Measurements from ENCODE around the gene IMPACT. TPM values are rescaled to one million over a fixed set of nuclear protein-coding genes. Genes with fewer than 3 reads are reported as not detected.

The IMPACT gene
- total RNA-seq, 1 donor from 2014 or later, result 8.8 TPM

DNA sequence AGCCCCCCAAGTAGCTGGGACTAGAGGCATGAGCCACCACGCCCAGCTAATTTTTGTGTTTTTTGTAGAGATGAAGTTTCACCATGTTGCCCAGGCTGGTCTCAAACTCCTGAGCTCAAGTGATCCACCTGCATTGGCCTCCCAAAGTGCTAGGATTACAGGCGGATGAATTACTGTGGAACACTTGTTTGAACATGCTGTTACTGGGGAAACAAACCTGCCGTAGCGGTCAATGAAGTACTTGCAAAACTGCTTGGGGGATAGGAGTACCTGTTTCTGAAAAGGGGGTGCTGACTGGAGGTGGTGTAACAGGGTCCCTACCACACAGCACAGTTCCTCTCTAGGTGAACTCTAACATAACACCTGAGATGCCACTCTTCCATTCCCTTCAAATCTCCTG is 5.9 kb upstream of the IMPACT start:
- intact Hi-C loops (cut with micrococcal nuclease), result no loop called here

GRCh38 chr18:24421831-24422230 is 4.6 kb upstream of the IMPACT start:
- intact Hi-C loops (cut with micrococcal nuclease), result no loop called here

- intact Hi-C loops (cut with micrococcal nuclease), result no loop called here
Observed at GRCh38 chr18:24426073-24426397, 435 bp upstream of the IMPACT start.

DNA sequence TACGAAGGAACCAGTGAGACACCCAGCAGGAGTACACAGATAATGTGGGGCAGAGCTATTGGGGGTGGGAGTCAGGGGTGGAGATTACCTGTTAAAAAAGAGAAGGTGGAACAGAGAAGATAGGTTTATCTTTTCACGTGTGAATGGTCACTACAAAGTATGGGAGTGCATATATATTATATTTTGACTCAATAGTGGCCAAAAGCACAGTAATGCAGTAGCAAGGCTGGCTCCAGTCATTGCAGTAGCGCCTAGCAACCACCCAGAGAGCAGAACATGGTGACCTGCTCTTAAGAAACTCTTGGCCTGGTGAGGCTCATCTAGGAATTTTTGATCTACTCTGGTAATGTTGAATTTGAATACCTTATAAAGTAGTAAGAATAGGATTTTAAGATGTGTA is 1.0 kb downstream of the IMPACT start:
- intact Hi-C loops (cut with micrococcal nuclease), result no loop called here

- intact Hi-C loops (cut with micrococcal nuclease), result no loop called here
Observed at GRCh38 chr18:24428709-24429108, 2.2 kb downstream of the IMPACT start.

DNA sequence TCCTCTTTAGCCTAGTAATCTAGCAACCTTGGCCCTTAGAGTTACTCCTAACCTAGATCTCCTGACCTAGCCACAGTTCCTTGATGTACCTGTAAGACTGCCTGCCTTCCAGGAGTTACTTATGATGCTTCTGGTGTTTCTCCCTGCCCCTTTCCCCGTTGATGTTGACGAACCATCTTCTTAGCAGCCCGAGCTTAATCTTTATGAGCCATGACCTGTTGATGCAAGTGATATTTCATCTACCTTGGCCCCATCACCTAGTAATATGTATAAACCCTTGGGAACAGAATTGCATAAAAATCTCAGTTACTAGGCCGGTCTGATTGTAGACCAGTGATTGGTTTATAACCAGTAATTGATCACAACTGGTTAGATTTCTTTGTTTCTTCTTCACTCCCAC is 2.7 kb downstream of the IMPACT start:
- intact Hi-C loops (cut with micrococcal nuclease), result no loop called here

DNA sequence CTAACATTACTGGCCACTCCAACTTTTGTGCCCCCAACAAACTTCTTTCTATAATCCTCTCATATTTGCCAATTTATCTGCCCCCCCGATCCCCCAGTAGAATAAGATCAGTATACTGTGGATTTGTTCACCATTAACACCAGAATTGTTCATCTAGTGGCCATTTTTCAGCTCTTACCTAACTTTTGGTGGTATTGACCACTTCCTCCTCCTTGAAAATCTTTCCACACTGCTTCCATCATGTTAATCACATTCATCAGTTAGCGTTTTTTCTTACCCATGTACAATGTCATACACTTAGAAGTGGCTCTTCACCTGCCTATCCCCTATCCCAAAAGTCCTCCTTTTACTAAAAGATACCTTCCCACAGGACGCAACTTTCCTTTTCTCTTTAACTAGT is 6.1 kb downstream of the IMPACT start:
- intact Hi-C loops (cut with micrococcal nuclease), result no loop called here

DNA sequence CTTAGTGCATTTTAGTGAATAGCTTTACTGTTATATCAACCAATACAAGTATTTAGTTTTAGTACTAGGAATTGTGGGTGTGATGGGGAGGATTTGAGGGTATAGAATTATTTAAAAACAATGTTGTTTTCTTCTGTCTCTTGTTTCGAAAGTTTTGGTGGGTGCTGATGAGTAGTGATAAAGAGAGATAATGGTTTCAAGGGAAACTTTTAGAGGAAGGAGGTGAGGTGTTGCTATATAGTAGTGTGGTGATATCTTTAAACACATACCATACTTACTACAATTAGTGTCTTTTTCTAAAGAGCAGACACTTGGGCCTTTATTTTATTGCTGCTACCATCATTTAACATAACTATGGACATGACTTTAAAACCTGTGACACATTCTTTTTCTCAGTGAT is 10.5 kb downstream of the IMPACT start:
- intact Hi-C loops (cut with micrococcal nuclease), result no loop called here

- intact Hi-C loops (cut with micrococcal nuclease), result no loop called here
Observed at GRCh38 chr18:24443870-24444269, 17.4 kb downstream of the IMPACT start.

DNA sequence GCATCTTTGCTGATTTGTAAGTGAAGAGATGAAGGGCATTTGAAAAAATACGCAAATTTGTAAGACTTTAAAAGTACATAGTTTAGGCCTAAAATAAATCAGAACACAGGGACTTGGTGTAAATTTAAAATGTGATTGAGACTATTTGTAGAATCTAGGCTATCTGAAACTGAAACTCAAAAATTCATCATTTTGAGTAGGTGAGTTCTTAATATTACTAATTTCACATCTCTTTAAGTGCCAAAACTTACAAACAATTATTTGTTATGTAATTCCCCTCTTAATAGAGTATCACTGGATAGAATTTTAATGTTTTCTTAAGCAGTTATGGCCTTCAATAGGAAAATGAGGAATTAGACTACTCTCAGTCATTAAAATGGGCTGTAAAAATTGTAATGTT is 20.0 kb downstream of the IMPACT start:
- intact Hi-C loops (cut with micrococcal nuclease), result loop anchor here (2.0 kb wide), 1 partner anchor 42 kb away; no protein-coding TSS in a partner anchor

DNA sequence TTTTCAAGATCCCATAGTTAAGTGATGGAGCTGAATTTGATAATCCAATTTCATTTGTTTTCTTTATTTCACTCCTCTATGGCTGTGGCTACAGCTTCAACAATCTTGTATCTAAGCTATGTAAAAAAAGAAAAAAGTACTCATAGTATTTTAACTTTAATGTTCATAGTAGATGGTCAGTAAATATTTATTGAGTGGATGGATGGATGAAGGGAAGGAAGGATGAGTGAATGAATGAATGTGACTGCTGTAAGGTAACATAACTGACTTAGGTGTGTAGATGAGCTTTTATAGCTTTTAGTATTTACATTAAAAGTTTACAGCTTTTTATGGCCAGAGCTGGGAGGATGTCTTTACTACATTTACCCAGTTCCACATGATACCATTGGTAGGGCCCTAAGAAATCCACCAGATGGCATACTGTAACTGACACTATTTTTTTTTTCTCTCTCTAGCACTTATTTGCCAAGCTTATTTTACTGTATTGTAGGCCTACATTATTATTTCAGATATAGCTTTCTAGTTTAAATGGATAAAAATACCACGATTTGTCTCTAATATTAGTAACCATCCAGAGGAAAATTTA is 20.6 kb downstream of the IMPACT start:
- intact Hi-C loops (cut with micrococcal nuclease), result loop anchor here (2.0 kb wide), 1 partner anchor 42 kb away; no protein-coding TSS in a partner anchor

DNA sequence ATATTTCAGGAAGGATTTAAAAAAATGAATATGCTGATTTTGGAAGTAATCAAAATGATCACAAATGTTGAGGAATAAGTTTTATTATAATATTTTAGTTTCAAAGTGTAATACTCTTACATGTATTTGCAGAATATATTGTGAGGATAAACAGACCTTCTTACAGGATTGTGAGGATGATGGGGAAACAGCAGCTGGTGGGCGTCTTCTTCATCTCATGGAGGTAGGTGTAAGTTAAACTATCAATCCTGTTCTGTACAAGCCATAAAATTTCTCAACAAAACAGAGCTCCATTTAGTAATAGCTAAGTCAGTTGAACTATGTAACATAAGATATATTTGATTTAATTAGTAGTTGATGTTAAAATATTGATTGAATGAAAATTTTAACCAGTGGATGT is 21.5 kb downstream of the IMPACT start:
- intact Hi-C loops (cut with micrococcal nuclease), result loop anchor here (2.0 kb wide), 1 partner anchor 41 kb away; no protein-coding TSS in a partner anchor

DNA sequence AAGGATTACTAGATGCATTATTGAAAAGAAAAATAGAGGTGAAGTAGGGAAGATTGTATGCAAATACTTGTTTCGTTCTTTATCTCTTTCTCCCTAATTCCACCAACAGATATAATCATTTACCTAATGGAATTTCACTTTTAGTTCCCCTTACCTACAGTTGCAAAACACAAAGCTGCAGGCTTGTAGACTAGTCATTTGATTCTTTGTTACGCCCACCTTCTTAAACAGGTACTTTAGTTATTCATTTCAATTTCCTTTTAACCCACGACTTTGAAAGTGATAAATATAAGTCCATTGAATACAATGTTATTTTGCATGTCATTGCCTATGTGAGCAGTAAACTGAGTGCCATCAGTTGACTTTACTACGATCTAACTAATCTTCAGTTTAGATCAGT is 30.1 kb downstream of the IMPACT start:
- intact Hi-C loops (cut with micrococcal nuclease), result no loop called here

GRCh38 chr18:24459772-24460171 is 33.3 kb downstream of the IMPACT start:
- intact Hi-C loops (cut with micrococcal nuclease), result no loop called here

- intact Hi-C loops (cut with micrococcal nuclease), result no loop called here
Observed at GRCh38 chr18:24460388-24460787, 33.9 kb downstream of the IMPACT start, which contains the start of gene HRH4. Gene HRH4 (plus strand): TSS chr18:24460637. CDS start chr18:24460729, 92 bp downstream.

- intact Hi-C loops (cut with micrococcal nuclease), result no loop called here
Observed at GRCh38 chr18:24461996-24462395, 35.5 kb downstream of the IMPACT start.

GRCh38 chr18:24462838-24463775 is 36.6 kb downstream of the IMPACT start:
- intact Hi-C loops (cut with micrococcal nuclease), result no loop called here

- intact Hi-C loops (cut with micrococcal nuclease), result no loop called here
Observed at GRCh38 chr18:24465486-24465885, 39.0 kb downstream of the IMPACT start.

GRCh38 chr18:24466771-24467170 is 40.3 kb downstream of the IMPACT start:
- intact Hi-C loops (cut with micrococcal nuclease), result no loop called here

DNA sequence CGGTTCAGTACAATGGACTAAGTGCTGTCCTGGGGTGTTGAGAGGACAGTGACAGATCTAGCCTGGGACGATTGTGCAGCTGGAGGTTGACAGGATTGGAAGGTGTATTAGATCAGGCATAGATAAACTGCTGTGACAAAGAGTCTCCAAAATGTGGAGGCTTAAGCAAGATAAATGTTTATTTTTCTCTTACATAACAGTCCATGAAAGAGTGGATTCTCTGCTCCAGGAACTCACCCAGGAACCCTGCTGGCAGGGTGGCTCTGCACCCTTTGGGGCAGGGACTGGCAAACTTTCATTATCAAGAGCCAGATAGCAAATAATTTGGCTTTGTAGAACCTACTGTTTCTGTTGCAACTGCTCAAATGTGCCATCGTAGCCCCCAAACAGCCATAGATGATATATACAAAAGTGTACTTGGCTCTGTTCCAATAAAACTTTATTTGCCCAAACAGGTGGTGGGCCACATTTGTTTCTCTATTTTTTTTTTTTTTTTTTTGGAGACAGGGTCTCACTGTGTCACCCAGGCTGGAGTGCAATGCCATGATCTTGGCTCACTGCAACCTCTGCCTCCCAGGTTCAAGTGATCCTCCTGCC is 43.6 kb downstream of the IMPACT start:
- intact Hi-C loops (cut with micrococcal nuclease), result no loop called here

DNA sequence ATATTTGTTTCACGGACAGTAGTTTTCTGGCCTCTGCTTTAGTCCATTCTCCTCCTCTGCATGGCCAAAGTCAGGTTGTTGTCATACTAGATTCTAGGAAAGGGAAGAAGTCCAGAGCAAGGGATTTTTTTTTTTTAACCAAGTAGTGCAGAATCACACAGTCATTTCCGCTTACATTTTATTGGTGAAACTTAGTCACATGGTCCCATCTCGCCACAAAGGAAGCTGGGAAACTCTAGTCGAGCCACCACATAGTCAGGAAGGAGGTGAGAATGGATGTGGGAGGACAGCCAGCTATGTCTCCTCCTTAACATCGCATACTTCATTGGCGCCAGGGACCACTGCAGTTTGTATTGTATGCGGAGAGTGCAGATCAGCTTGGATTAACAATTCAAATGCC is 44.3 kb downstream of the IMPACT start:
- intact Hi-C loops (cut with micrococcal nuclease), result no loop called here

DNA sequence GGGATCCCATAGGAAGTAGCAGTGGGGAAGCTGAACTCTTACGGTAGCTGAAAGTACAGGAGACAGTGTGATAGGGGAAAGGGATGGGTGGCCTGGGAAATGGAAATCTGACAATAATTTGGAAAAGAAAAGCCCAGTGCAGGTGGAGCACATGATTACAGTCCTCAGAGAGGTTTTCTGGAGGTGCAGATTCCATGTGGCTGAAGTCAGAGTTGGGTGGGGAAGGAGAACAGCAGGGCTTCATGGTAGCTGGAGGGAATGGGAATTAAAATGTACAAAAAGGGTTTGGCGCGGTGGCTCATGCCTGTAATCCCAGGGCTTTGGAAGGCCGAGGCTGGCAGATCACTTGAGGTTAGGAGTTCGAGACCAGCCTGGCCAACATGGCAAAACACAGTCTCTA is 46.1 kb downstream of the IMPACT start:
- intact Hi-C loops (cut with micrococcal nuclease), result no loop called here
